ENCODE results near the gene MRFAP1. TPM values are rescaled to one million over a fixed set of nuclear protein-coding genes. Genes with fewer than 3 reads are reported as not detected.

Gene MRFAP1
- polyA plus RNA-seq, 1 donor from 2014 or later = 322 TPM

- Histone ChIP-seq H3K36me3 (ENCODE audit: insufficient read depth, low read length) (peaks cover 6% of the 10 kb centered on the region), H3K9me3 (ENCODE audit: low read length) (no peaks in the 10 kb centered on the region), H3K4me3 (ENCODE audit: low read length) (no peak overlapping the region), H3K79me2 (replicated peaks; ENCODE audit: insufficient read depth, low read length) (no peaks in the 10 kb centered on the region), H3K27ac (ENCODE audit: low read length) (no peak overlapping the region), H3K9ac (ENCODE audit: low read length) (no peak overlapping the region), H2AFZ (ENCODE audit: low read depth, low read length) (no peak overlapping the region), H3K4me2 (ENCODE audit: low read length) (no peak overlapping the region), H3K9me2 (ENCODE audit: insufficient read depth, low read length) (no peaks in the 10 kb centered on the region), H3K27me3 (ENCODE audit: insufficient read depth, low read depth, low read length) (no peaks in the 10 kb centered on the region), H3F3A (ENCODE audit: insufficient read depth, low read length, poor library complexity, severe bottlenecking) (no peaks in the 10 kb centered on the region), H4K20me1 (ENCODE audit: insufficient read depth) (no peaks in the 10 kb centered on the region)
- TF ChIP-seq TAF1 (IDR thresholded peaks at IDR 0.05; ENCODE audit: low read depth) (no peak), SMC3 (conservative IDR thresholded peaks at IDR 0.05; ENCODE audit: poor library complexity) (no peak), RAD21 (conservative IDR thresholded peaks at IDR 0.05) (no peak), EZH2 (IDR thresholded peaks at IDR 0.05; ENCODE audit: borderline replicate concordance, insufficient read depth, low read length, poor library complexity, severe bottlenecking) (no peak), MXI1 (conservative IDR thresholded peaks at IDR 0.05; ENCODE audit: poor library complexity, severe bottlenecking) (no peak)
- TF ChIP-seq, protein P1, sequence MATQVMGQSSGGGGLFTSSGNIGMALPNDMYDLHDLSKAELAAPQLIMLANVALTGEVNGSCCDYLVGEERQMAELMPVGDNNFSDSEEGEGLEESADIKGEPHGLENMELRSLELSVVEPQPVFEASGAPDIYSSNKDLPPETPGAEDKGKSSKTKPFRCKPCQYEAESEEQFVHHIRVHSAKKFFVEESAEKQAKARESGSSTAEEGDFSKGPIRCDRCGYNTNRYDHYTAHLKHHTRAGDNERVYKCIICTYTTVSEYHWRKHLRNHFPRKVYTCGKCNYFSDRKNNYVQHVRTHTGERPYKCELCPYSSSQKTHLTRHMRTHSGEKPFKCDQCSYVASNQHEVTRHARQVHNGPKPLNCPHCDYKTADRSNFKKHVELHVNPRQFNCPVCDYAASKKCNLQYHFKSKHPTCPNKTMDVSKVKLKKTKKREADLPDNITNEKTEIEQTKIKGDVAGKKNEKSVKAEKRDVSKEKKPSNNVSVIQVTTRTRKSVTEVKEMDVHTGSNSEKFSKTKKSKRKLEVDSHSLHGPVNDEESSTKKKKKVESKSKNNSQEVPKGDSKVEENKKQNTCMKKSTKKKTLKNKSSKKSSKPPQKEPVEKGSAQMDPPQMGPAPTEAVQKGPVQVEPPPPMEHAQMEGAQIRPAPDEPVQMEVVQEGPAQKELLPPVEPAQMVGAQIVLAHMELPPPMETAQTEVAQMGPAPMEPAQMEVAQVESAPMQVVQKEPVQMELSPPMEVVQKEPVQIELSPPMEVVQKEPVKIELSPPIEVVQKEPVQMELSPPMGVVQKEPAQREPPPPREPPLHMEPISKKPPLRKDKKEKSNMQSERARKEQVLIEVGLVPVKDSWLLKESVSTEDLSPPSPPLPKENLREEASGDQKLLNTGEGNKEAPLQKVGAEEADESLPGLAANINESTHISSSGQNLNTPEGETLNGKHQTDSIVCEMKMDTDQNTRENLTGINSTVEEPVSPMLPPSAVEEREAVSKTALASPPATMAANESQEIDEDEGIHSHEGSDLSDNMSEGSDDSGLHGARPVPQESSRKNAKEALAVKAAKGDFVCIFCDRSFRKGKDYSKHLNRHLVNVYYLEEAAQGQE (IDR thresholded peaks at IDR 0.05; ENCODE audit: borderline replicate concordance) = no peak
Measured at GRCh38 chr4:6617246-6617645, 23.2 kb upstream of the MRFAP1 start.

DNA sequence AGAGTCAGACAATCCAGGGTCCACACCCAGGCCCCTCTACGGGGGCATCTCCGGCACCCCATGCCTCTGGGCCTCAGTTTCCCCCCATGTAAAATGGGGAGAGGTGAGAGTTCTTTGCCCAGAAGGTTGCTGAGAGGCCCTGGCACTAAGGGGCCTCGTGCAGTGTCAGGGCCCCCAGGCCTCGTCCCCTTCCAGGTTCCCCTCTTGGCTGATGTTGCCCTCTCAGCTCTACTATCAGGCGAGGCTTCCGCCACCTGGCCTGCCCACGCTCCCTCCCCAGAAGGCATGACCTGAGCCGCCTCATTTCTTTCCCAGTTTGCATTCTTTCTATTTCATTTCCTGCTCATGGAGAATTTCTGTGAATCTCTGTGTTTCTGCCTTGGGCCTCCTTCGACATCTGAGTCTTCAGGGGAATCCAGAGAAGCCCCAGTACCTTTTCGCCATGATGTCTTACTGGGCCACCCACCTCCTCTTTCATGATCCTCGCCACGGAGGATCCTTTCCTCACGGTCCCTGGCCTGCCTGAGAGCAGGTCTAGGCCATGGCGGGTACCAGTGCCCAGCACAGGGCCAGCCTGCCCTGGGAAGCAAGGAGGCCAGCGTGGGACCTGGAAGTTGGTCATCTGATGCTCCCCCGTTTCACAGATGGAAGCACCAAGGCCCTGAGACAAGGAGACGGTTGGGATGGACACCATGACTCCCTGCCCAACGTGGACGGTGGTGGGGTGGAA lies 21.9 kb upstream of the MRFAP1 start:
- H4K20me1 ChIP-seq (ENCODE audit: insufficient read depth) = no peaks in the 10 kb centered on the region
- TF ChIP-seq EZH2 (IDR thresholded peaks at IDR 0.05; ENCODE audit: borderline replicate concordance, insufficient read depth, low read length, poor library complexity, severe bottlenecking) (no peak), EP300 (conservative IDR thresholded peaks at IDR 0.05; ENCODE audit: poor library complexity, severe bottlenecking) (no peak), TAF1 (IDR thresholded peaks at IDR 0.05; ENCODE audit: low read depth) (no peak), SMC3 (conservative IDR thresholded peaks at IDR 0.05; ENCODE audit: poor library complexity) (no peak), RAD21 (conservative IDR thresholded peaks at IDR 0.05) (no peak)
- no peak overlapping the region for H3K27ac ChIP-seq (ENCODE audit: low read length)
- no peaks in the 10 kb centered on the region for H3K27me3 ChIP-seq (ENCODE audit: insufficient read depth, low read depth, low read length)
- H3K4me3 ChIP-seq (ENCODE audit: low read length) = no peak overlapping the region
- no peak overlapping the region for H2AFZ ChIP-seq (ENCODE audit: low read depth, low read length)
- no peaks in the 10 kb centered on the region for H3F3A ChIP-seq (ENCODE audit: insufficient read depth, low read length, poor library complexity, severe bottlenecking)
- H3K9me3 ChIP-seq (ENCODE audit: low read length) = no peaks in the 10 kb centered on the region
- no peaks in the 10 kb centered on the region for H3K79me2 ChIP-seq (replicated peaks; ENCODE audit: insufficient read depth, low read length)
- H3K36me3 ChIP-seq (ENCODE audit: insufficient read depth, low read length) = peaks cover 6% of the 10 kb centered on the region
- H3K4me2 ChIP-seq (ENCODE audit: low read length) = no peak overlapping the region
- H3K9me2 ChIP-seq (ENCODE audit: insufficient read depth, low read length) = no peaks in the 10 kb centered on the region
- no peak overlapping the region for H3K9ac ChIP-seq (ENCODE audit: low read length)

GRCh38 chr4:6619116-6619465 lies 21.4 kb upstream of the MRFAP1 start:
- H3K27me3 ChIP-seq (ENCODE audit: insufficient read depth, low read depth, low read length) = no peaks in the 10 kb centered on the region
- no peaks in the 10 kb centered on the region for H4K20me1 ChIP-seq (ENCODE audit: insufficient read depth)
- H3F3A ChIP-seq (ENCODE audit: insufficient read depth, low read length, poor library complexity, severe bottlenecking) = no peaks in the 10 kb centered on the region
- TF ChIP-seq TAF1 (IDR thresholded peaks at IDR 0.05; ENCODE audit: low read depth) (no peak), POLR2AphosphoS5 (IDR thresholded peaks at IDR 0.05) (no peak), RAD21 (conservative IDR thresholded peaks at IDR 0.05) (no peak), EP300 (conservative IDR thresholded peaks at IDR 0.05; ENCODE audit: poor library complexity, severe bottlenecking) (no peak), EZH2 (IDR thresholded peaks at IDR 0.05; ENCODE audit: borderline replicate concordance, insufficient read depth, low read length, poor library complexity, severe bottlenecking) (no peak), MXI1 (conservative IDR thresholded peaks at IDR 0.05; ENCODE audit: poor library complexity, severe bottlenecking) (no peak), SMC3 (conservative IDR thresholded peaks at IDR 0.05; ENCODE audit: poor library complexity) (no peak)
- TF ChIP-seq, protein P1 (IDR thresholded peaks at IDR 0.05; ENCODE audit: borderline replicate concordance) = no peak
- TF ChIP-seq, protein P2, sequence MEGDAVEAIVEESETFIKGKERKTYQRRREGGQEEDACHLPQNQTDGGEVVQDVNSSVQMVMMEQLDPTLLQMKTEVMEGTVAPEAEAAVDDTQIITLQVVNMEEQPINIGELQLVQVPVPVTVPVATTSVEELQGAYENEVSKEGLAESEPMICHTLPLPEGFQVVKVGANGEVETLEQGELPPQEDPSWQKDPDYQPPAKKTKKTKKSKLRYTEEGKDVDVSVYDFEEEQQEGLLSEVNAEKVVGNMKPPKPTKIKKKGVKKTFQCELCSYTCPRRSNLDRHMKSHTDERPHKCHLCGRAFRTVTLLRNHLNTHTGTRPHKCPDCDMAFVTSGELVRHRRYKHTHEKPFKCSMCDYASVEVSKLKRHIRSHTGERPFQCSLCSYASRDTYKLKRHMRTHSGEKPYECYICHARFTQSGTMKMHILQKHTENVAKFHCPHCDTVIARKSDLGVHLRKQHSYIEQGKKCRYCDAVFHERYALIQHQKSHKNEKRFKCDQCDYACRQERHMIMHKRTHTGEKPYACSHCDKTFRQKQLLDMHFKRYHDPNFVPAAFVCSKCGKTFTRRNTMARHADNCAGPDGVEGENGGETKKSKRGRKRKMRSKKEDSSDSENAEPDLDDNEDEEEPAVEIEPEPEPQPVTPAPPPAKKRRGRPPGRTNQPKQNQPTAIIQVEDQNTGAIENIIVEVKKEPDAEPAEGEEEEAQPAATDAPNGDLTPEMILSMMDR (IDR thresholded peaks at IDR 0.05; ENCODE audit: poor library complexity, severe bottlenecking) = no peak
- no peak overlapping the region for H2AFZ ChIP-seq (ENCODE audit: low read depth, low read length)
- H3K4me2 ChIP-seq (ENCODE audit: low read length) = no peak overlapping the region
- H3K36me3 ChIP-seq (ENCODE audit: insufficient read depth, low read length) = peaks cover 6% of the 10 kb centered on the region
- H3K9me3 ChIP-seq (ENCODE audit: low read length) = no peaks in the 10 kb centered on the region
- H3K9ac ChIP-seq (ENCODE audit: low read length) = no peak overlapping the region
- H3K4me3 ChIP-seq (ENCODE audit: low read length) = no peak overlapping the region
- no peaks in the 10 kb centered on the region for H3K79me2 ChIP-seq (replicated peaks; ENCODE audit: insufficient read depth, low read length)
- H3K9me2 ChIP-seq (ENCODE audit: insufficient read depth, low read length) = no peaks in the 10 kb centered on the region
- no peak overlapping the region for H3K27ac ChIP-seq (ENCODE audit: low read length)

Measured in neural cell (in vitro differentiated cells).